ENCODE results near the gene ZDHHC7. TPM values are rescaled to one million over a fixed set of nuclear protein-coding genes. Genes with fewer than 3 reads are reported as not detected.

Gene ZDHHC7
- polyA plus RNA-seq, 2 of the 4 experiments (the other 2 are of a cell fraction) = 42.3 to 58.0 TPM

DNA sequence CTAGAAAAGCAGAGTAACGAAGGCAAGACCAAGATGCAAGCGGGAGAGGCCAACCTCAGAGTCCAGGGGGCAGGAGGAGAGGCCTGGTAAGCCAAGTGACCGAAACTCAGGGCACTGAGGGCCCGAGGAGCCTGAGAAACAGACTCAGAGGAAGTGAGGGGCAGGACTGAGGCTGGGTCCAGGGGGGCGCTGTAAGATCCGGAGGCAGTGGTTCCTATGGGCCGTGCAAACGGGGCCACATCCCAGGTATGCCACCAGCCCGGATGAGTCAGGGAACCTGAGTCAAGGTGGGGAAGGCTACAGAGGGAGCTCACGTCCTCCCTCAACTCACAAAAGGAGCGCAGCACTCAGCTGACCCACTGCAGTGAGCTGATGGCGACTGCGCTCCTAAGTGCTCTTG lies 8.3 kb downstream of the ZDHHC7 start:
- TF ChIP-seq RNF2 (IDR thresholded peaks at IDR 0.05; ENCODE audit: borderline replicate concordance, low read depth) = no peak
- TF ChIP-seq SMC3 (IDR thresholded peaks at IDR 0.05) = no peak
- TF ChIP-seq, protein P1, sequence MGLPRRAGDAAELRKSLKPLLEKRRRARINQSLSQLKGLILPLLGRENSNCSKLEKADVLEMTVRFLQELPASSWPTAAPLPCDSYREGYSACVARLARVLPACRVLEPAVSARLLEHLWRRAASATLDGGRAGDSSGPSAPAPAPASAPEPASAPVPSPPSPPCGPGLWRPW (IDR thresholded peaks at IDR 0.05) = no peak
- TF ChIP-seq ESRRA (IDR thresholded peaks at IDR 0.05; ENCODE audit: borderline replicate concordance, low read length) = no peak
- no peak for TF ChIP-seq NPAS2 (CRISPR knock-in tag; IDR thresholded peaks at IDR 0.05; ENCODE audit: borderline replicate concordance)
- TF ChIP-seq, protein P2, sequence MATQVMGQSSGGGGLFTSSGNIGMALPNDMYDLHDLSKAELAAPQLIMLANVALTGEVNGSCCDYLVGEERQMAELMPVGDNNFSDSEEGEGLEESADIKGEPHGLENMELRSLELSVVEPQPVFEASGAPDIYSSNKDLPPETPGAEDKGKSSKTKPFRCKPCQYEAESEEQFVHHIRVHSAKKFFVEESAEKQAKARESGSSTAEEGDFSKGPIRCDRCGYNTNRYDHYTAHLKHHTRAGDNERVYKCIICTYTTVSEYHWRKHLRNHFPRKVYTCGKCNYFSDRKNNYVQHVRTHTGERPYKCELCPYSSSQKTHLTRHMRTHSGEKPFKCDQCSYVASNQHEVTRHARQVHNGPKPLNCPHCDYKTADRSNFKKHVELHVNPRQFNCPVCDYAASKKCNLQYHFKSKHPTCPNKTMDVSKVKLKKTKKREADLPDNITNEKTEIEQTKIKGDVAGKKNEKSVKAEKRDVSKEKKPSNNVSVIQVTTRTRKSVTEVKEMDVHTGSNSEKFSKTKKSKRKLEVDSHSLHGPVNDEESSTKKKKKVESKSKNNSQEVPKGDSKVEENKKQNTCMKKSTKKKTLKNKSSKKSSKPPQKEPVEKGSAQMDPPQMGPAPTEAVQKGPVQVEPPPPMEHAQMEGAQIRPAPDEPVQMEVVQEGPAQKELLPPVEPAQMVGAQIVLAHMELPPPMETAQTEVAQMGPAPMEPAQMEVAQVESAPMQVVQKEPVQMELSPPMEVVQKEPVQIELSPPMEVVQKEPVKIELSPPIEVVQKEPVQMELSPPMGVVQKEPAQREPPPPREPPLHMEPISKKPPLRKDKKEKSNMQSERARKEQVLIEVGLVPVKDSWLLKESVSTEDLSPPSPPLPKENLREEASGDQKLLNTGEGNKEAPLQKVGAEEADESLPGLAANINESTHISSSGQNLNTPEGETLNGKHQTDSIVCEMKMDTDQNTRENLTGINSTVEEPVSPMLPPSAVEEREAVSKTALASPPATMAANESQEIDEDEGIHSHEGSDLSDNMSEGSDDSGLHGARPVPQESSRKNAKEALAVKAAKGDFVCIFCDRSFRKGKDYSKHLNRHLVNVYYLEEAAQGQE (IDR thresholded peaks at IDR 0.05) = no peak
- TF ChIP-seq ZNF302 (CRISPR knock-in tag; IDR thresholded peaks at IDR 0.05) = no peak
- TF ChIP-seq MAFK (IDR thresholded peaks at IDR 0.05; ENCODE audit: partially characterized antibody) = no peak
- no peak for TF ChIP-seq TP53 (CRISPR knock-in tag; IDR thresholded peaks at IDR 0.05)
- TF ChIP-seq HDAC2 (IDR thresholded peaks at IDR 0.05) = no peak
- 86% methylated on average over 13 of the region's 13 CpGs for WGBS (ENCODE audit: missing lambda C conversion rate)
- H3K27ac ChIP-seq = peak overlapping the region; percentile 79 to 90
- FAIRE-seq = no peak
- H3K4me2 ChIP-seq = peak overlapping the region; percentile 76
- no peak for DNase-seq (ENCODE audit: low read depth in 1 of 2, low spot score in 1 of 2)
- H3K9me3 ChIP-seq = no peaks in the 10 kb centered on the region
- H3K4me3 ChIP-seq = no peak overlapping the region
- CTCF ChIA-PET = interaction anchor here (1.2 kb wide), 1 partner anchor 20 kb away, joined by 3 read pairs; no protein-coding TSS in a partner anchor
- H3K4me1 ChIP-seq = peaks cover 91% of the 10 kb centered on the region
- ATAC-seq = no peak
- POLR2A ChIA-PET = no interaction called here

DNA sequence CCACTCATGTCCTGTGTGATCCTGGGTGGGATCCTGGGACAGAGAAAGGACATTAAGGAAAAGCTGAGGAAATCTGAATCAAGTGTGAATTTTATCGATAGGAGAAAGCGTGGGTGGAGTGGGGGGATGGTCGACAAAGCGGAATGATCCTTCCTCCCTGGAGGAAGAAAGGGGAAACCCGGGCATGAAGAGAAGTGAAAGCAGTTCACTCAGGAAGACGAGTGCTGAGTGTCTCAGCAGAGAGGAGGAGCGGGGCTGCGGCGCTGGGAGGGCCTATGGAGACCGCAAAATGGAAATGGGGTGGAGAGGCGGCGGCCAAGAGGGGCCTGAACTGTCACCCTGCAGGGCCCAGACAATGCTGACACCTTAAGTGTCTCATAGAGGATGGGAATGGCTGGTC lies 8.7 kb downstream of the ZDHHC7 start:
- ChIA-PET CTCF (interaction anchor here (1.2 kb wide), 1 partner anchor 20 kb away, joined by 3 read pairs; no protein-coding TSS in a partner anchor), POLR2A (no interaction called here)
- ATAC-seq (no peak), DNase-seq (ENCODE audit: low read depth in 1 of 2, low spot score in 1 of 2) (no peak), FAIRE-seq (no peak)
- WGBS (ENCODE audit: missing lambda C conversion rate) = 83% methylated on average over 12 of the region's 12 CpGs
- Histone ChIP-seq H3K4me2 (peak overlapping the region; percentile 76), H3K4me1 (peaks cover 90% of the 10 kb centered on the region), H3K27ac (peak overlapping the region; percentile 79 to 90), H3K9me3 (no peaks in the 10 kb centered on the region), H3K4me3 (no peak overlapping the region)
- TF ChIP-seq KDM5A (IDR thresholded peaks at IDR 0.05) (no peak), EHF (CRISPR knock-in tag; IDR thresholded peaks at IDR 0.05) (no peak), HOXB5 (CRISPR knock-in tag; IDR thresholded peaks at IDR 0.05) (no peak), TFCP2L1 (CRISPR knock-in tag; IDR thresholded peaks at IDR 0.05) (no peak), MYC (IDR thresholded peaks at IDR 0.05; ENCODE audit: borderline replicate concordance, low read length) (no peak), HEYL (CRISPR knock-in tag; IDR thresholded peaks at IDR 0.05) (no peak), ZNF302 (CRISPR knock-in tag; IDR thresholded peaks at IDR 0.05) (no peak), HDAC2 (IDR thresholded peaks at IDR 0.05) (no peak), SREBF2 (IDR thresholded peaks at IDR 0.05) (no peak), ZC3H11A (IDR thresholded peaks at IDR 0.05) (no peak), MAZ (IDR thresholded peaks at IDR 0.05; ENCODE audit: borderline replicate concordance, low read depth, low read length) (no peak), NPAS2 (CRISPR knock-in tag; IDR thresholded peaks at IDR 0.05; ENCODE audit: borderline replicate concordance) (no peak), RARB (CRISPR knock-in tag; IDR thresholded peaks at IDR 0.05) (no peak), FOXS1 (CRISPR knock-in tag; IDR thresholded peaks at IDR 0.05) (no peak), ZFP36 (IDR thresholded peaks at IDR 0.05; ENCODE audit: borderline replicate concordance, partially characterized antibody) (no peak), RCOR1 (IDR thresholded peaks at IDR 0.05; ENCODE audit: low read depth, low read length) (no peak)
- TF ChIP-seq, protein P3, sequence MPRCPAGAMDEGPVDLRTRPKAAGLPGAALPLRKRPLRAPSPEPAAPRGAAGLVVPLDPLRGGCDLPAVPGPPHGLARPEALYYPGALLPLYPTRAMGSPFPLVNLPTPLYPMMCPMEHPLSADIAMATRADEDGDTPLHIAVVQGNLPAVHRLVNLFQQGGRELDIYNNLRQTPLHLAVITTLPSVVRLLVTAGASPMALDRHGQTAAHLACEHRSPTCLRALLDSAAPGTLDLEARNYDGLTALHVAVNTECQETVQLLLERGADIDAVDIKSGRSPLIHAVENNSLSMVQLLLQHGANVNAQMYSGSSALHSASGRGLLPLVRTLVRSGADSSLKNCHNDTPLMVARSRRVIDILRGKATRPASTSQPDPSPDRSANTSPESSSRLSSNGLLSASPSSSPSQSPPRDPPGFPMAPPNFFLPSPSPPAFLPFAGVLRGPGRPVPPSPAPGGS (IDR thresholded peaks at IDR 0.05) = no peak
- TF ChIP-seq, protein P4, sequence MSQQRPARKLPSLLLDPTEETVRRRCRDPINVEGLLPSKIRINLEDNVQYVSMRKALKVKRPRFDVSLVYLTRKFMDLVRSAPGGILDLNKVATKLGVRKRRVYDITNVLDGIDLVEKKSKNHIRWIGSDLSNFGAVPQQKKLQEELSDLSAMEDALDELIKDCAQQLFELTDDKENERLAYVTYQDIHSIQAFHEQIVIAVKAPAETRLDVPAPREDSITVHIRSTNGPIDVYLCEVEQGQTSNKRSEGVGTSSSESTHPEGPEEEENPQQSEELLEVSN (IDR thresholded peaks at IDR 0.05; ENCODE audit: borderline replicate concordance, low read depth) = no peak
- TF ChIP-seq, protein P5, sequence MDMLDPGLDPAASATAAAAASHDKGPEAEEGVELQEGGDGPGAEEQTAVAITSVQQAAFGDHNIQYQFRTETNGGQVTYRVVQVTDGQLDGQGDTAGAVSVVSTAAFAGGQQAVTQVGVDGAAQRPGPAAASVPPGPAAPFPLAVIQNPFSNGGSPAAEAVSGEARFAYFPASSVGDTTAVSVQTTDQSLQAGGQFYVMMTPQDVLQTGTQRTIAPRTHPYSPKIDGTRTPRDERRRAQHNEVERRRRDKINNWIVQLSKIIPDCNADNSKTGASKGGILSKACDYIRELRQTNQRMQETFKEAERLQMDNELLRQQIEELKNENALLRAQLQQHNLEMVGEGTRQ (IDR thresholded peaks at IDR 0.05) = no peak
- TF ChIP-seq, protein P6, sequence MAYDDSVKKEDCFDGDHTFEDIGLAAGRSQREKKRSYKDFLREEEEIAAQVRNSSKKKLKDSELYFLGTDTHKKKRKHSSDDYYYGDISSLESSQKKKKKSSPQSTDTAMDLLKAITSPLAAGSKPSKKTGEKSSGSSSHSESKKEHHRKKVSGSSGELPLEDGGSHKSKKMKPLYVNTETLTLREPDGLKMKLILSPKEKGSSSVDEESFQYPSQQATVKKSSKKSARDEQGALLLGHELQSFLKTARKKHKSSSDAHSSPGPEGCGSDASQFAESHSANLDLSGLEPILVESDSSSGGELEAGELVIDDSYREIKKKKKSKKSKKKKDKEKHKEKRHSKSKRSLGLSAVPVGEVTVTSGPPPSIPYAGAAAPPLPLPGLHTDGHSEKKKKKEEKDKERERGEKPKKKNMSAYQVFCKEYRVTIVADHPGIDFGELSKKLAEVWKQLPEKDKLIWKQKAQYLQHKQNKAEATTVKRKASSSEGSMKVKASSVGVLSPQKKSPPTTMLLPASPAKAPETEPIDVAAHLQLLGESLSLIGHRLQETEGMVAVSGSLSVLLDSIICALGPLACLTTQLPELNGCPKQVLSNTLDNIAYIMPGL (CRISPR knock-in tag; IDR thresholded peaks at IDR 0.05; ENCODE audit: borderline replicate concordance) = no peak
